Upper lobe of right lung (tissue), 1 donor: ENCODE measurements around the gene MYLK4. TPM values are rescaled to one million over a fixed set of nuclear protein-coding genes. Genes with fewer than 3 reads are reported as not detected.

Source experiments
- ATAC-seq: fragments of 200-7000 bp; cut with Tn5 transposase; one replicate; pipeline ENCODE4 v1.9.1; 2020; ENCODE audit warnings: mild to moderate bottlenecking, moderate library complexity
- DNase-seq: peaks from one replicate; pipeline ENCODE4 v3.0.0-alpha.2; 2020
- H3K27ac ChIP-seq: fragments of 200-600 bp; one replicate; pipeline ENCODE4 v1.8.0; 2022
- H3K27me3 ChIP-seq: fragments of 200-600 bp; one replicate; pipeline ENCODE4 v1.8.0; 2022; ENCODE audit warnings: mild to moderate bottlenecking
- H3K36me3 ChIP-seq: fragments of 200-600 bp; one replicate; pipeline ENCODE4 v1.8.0; 2022
- H3K4me1 ChIP-seq: fragments of 200-600 bp; one replicate; pipeline ENCODE4 v1.8.0; 2022
- H3K4me3 ChIP-seq: fragments of 200-600 bp; one replicate; pipeline ENCODE4 v1.8.0; 2022; ENCODE audit warnings: mild to moderate bottlenecking
- H3K9me3 ChIP-seq: fragments of 200-600 bp; one replicate; pipeline ENCODE4 v1.8.0; 2022
- CTCF ChIP-seq: fragments of 200-600 bp; IDR thresholded peaks from one replicate; pipeline ENCODE4 v1.8.0; 2022; ENCODE audit warnings: antibody characterized with exemption
- intact Hi-C: fragments of 100-400 bp; cut with DNase I; formaldehyde crosslinking; loops from one replicate; pipeline ENCODE4 v1.11.0; 2022
- total RNA-seq: library from RNA; stranded (reverse); fragmentation: NEBNext Ultra II Directional; extraction: Animal tissue kit (Norgen Biotek cat#: 25700); gene quantifications from one replicate; pipeline ENCODE4 v1.2.1, GENCODE V29; 2021
- donor health status: DM: no; HTN: yes; CAD: no; lungs with severe emphysema.

MYLK4 gene
- total RNA-seq, 1 donor from 2014 or later, result 0.84 TPM

- no peak for ATAC-seq
- Histone ChIP-seq H3K4me3 (no peak overlapping the region), H3K36me3 (no peaks in the 10 kb centered on the region), H3K27me3 (no peaks in the 10 kb centered on the region), H3K4me1 (no peaks in the 10 kb centered on the region), H3K9me3 (no peaks in the 10 kb centered on the region), H3K27ac (no peak overlapping the region)
- intact Hi-C loops, result no loop called here
- DNase-seq, result no peak
- TF ChIP-seq CTCF, result no peak
Measured at GRCh38 chr6:2744209-2744771, 6.4 kb downstream of the MYLK4 start.

GRCh38 chr6:2743280-2744208, 7.2 kb downstream of the MYLK4 start:
- Histone ChIP-seq H3K36me3 (no peaks in the 10 kb centered on the region), H3K4me3 (no peak overlapping the region), H3K9me3 (no peaks in the 10 kb centered on the region), H3K27ac (no peak overlapping the region), H3K4me1 (no peaks in the 10 kb centered on the region), H3K27me3 (no peaks in the 10 kb centered on the region)
- TF ChIP-seq CTCF, result no peak
- DNase-seq (no peak), ATAC-seq (no peak)
- intact Hi-C loops, result no loop called here

GRCh38 chr6:2741756-2742155, 9.0 kb downstream of the MYLK4 start:
- TF ChIP-seq CTCF, result no peak
- no peaks in the 10 kb centered on the region for H3K4me1 ChIP-seq
- H3K27me3 ChIP-seq, result no peaks in the 10 kb centered on the region
- ATAC-seq (no peak), DNase-seq (no peak)
- no peaks in the 10 kb centered on the region for H3K9me3 ChIP-seq
- no peaks in the 10 kb centered on the region for H3K36me3 ChIP-seq
- H3K4me3 ChIP-seq, result no peak overlapping the region
- intact Hi-C loops, result no loop called here
- no peak overlapping the region for H3K27ac ChIP-seq

- ATAC-seq, result peak; percentile 58
- H3K4me1 ChIP-seq, result no peaks in the 10 kb centered on the region
- no peak for DNase-seq
- intact Hi-C loops, result no loop called here
- no peak overlapping the region for H3K27ac ChIP-seq
- TF ChIP-seq CTCF, result no peak
- H3K4me3 ChIP-seq, result no peak overlapping the region
- no peaks in the 10 kb centered on the region for H3K36me3 ChIP-seq
- H3K27me3 ChIP-seq, result no peaks in the 10 kb centered on the region
- no peaks in the 10 kb centered on the region for H3K9me3 ChIP-seq
Measured at GRCh38 chr6:2740581-2740980, 10.1 kb downstream of the MYLK4 start.

- Histone ChIP-seq H3K4me3 (no peak overlapping the region), H3K9me3 (no peaks in the 10 kb centered on the region), H3K27me3 (no peaks in the 10 kb centered on the region), H3K4me1 (no peaks in the 10 kb centered on the region), H3K27ac (no peak overlapping the region), H3K36me3 (no peaks in the 10 kb centered on the region)
- DNase-seq, result no peak
- ATAC-seq, result no peak
- TF ChIP-seq CTCF, result no peak
- intact Hi-C loops, result no loop called here
Measured at GRCh38 chr6:2739335-2739734, 11.4 kb downstream of the MYLK4 start.
